ENCODE data around the gene C1QTNF9B.

DNA sequence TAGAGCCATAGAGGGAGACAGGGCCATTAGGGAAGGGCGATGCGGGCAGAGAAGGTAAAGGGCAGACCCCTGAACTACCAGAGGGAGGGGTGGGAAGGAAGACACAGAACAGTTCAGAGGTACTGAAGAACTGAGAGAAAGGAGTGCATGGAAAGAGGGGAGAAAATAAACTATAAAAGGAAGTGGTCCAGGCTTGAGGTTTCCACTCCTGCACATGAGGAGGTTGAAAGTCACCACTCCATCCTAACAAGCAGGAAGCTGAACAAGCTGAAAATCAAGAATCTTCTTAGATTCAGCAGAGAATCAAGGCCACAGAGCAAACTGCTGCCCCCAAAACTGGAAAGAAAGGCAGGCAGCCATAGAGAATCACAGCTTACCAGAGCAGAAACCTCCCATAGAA, 53.2 kb downstream of the C1QTNF9B start:
- TF ChIP-seq GABPA (IDR thresholded peaks at IDR 0.05 in 1 of 2, conservative IDR thresholded peaks at IDR 0.05 in 1 of 2) = no peak
- TF ChIP-seq, protein P1, sequence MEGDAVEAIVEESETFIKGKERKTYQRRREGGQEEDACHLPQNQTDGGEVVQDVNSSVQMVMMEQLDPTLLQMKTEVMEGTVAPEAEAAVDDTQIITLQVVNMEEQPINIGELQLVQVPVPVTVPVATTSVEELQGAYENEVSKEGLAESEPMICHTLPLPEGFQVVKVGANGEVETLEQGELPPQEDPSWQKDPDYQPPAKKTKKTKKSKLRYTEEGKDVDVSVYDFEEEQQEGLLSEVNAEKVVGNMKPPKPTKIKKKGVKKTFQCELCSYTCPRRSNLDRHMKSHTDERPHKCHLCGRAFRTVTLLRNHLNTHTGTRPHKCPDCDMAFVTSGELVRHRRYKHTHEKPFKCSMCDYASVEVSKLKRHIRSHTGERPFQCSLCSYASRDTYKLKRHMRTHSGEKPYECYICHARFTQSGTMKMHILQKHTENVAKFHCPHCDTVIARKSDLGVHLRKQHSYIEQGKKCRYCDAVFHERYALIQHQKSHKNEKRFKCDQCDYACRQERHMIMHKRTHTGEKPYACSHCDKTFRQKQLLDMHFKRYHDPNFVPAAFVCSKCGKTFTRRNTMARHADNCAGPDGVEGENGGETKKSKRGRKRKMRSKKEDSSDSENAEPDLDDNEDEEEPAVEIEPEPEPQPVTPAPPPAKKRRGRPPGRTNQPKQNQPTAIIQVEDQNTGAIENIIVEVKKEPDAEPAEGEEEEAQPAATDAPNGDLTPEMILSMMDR (IDR thresholded peaks at IDR 0.05; ENCODE audit: low read depth, low read length, missing input control) = no peak
- TF ChIP-seq, protein P2, sequence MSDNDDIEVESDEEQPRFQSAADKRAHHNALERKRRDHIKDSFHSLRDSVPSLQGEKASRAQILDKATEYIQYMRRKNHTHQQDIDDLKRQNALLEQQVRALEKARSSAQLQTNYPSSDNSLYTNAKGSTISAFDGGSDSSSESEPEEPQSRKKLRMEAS (IDR thresholded peaks at IDR 0.05) = no peak
- TF ChIP-seq, protein P3, sequence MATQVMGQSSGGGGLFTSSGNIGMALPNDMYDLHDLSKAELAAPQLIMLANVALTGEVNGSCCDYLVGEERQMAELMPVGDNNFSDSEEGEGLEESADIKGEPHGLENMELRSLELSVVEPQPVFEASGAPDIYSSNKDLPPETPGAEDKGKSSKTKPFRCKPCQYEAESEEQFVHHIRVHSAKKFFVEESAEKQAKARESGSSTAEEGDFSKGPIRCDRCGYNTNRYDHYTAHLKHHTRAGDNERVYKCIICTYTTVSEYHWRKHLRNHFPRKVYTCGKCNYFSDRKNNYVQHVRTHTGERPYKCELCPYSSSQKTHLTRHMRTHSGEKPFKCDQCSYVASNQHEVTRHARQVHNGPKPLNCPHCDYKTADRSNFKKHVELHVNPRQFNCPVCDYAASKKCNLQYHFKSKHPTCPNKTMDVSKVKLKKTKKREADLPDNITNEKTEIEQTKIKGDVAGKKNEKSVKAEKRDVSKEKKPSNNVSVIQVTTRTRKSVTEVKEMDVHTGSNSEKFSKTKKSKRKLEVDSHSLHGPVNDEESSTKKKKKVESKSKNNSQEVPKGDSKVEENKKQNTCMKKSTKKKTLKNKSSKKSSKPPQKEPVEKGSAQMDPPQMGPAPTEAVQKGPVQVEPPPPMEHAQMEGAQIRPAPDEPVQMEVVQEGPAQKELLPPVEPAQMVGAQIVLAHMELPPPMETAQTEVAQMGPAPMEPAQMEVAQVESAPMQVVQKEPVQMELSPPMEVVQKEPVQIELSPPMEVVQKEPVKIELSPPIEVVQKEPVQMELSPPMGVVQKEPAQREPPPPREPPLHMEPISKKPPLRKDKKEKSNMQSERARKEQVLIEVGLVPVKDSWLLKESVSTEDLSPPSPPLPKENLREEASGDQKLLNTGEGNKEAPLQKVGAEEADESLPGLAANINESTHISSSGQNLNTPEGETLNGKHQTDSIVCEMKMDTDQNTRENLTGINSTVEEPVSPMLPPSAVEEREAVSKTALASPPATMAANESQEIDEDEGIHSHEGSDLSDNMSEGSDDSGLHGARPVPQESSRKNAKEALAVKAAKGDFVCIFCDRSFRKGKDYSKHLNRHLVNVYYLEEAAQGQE (IDR thresholded peaks at IDR 0.05) = no peak
- TF ChIP-seq, protein P4, sequence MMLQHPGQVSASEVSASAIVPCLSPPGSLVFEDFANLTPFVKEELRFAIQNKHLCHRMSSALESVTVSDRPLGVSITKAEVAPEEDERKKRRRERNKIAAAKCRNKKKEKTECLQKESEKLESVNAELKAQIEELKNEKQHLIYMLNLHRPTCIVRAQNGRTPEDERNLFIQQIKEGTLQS (IDR thresholded peaks at IDR 0.05) = no peak
- no peak for TF ChIP-seq SP1 (IDR thresholded peaks at IDR 0.05)
- TF ChIP-seq EGR1 (IDR thresholded peaks at IDR 0.05; ENCODE audit: low read depth in 2 of 2) = no peak
- TF ChIP-seq TAF1 (conservative IDR thresholded peaks at IDR 0.05) = no peak
- TF ChIP-seq RAD21 (IDR thresholded peaks at IDR 0.05) = no peak
- no peak for TF ChIP-seq YY1 (IDR thresholded peaks at IDR 0.05)
- no peak for TF ChIP-seq HNF4A (conservative IDR thresholded peaks at IDR 0.05)
- TF ChIP-seq RXRA (IDR thresholded peaks at IDR 0.05) = no peak

All from liver (tissue), 3 donors.